Measurements from ENCODE around the gene RPL22. TPM values are rescaled to one million over a fixed set of nuclear protein-coding genes. Genes with fewer than 3 reads are reported as not detected.

The RPL22 gene
- total and polyA plus RNA-seq, 2 of the 8 experiments (the other 6 are each of a cell fraction or from before 2014, with no cell fraction given) = 133 to 521 TPM

DNA sequence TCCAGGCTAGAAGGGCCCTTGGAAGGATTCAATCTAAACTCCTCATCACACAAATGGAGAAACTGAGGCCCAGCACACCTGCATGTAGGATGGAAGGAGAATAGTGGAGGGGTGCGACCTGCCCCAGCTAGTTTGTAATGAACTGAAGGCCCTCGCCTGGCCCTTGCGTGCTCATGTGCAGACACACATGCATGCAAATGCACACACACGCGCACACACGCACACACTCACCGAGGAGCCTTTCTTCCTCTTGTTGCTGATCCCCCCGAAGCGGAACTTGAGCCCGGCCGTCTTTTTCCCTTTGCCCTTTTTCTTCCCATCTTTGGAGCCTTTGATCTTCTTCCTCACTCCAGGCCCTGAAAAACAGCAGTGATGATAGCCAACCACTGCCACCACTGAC is 47.2 kb downstream of the RPL22 start:
- no peak overlapping the region for H3K23ac ChIP-seq (ENCODE audit: insufficient read length)
- H2BK120ac ChIP-seq (replicated peaks; ENCODE audit: low read depth, low read length) = no peak overlapping the region
- no peak overlapping the region for H2BK5ac ChIP-seq (ENCODE audit: low read depth, low read length)
- H2BK12ac ChIP-seq (ENCODE audit: low read depth, low read length) = no peak overlapping the region
- H3K4me3 ChIP-seq (ENCODE audit: extremely low read depth in 1 of 4, insufficient read depth in 2 of 4, low read depth in 3 of 4, low read length in 4 of 4) = no peak overlapping the region
- H3K27me3 ChIP-seq (replicated peaks in 1 of 4; ENCODE audit: control insufficient read depth in 3 of 4, extremely low read depth in 1 of 4, insufficient read depth in 3 of 4, low read length in 3 of 4) = peaks cover 4 to 23% (median 21%) of the 10 kb centered on the region in 4 experiments
- peaks cover 0 to 13% of the 10 kb centered on the region in 2 experiments for H4K20me1 ChIP-seq (replicated peaks in 1 of 2; ENCODE audit: control insufficient read depth in 1 of 2, insufficient read depth in 2 of 2, low read length in 2 of 2)
- no peak overlapping the region for H4K8ac ChIP-seq (ENCODE audit: extremely low read depth, insufficient read depth, low read length)
- H3K14ac ChIP-seq (ENCODE audit: insufficient read length) = no peak overlapping the region
- no peaks in the 10 kb centered on the region for H3K79me1 ChIP-seq (ENCODE audit: low read depth, low read length)
- H3K27ac ChIP-seq (ENCODE audit: low read depth, low read length) = no peak overlapping the region
- peaks cover 0 to 9% (median 4%) of the 10 kb centered on the region in 4 experiments; a peak in 4 of 7 replicates for H3K4me1 ChIP-seq (replicated peaks in 1 of 4; ENCODE audit: control insufficient read depth in 3 of 4, insufficient read depth in 4 of 4, low read length in 3 of 4)
- ChIA-PET CTCF (ENCODE audit: partially characterized antibody) (interaction anchor here (0.8 to 3.0 kb wide), 14 partner anchors 9 to 140 kb away, joined by 3 to 12 read pairs (median 4); partner anchors contain the start of gene KCNAB2), POLR2A (ENCODE audit: partially characterized antibody) (interaction anchor here (0.8 kb wide), 1 partner anchor 47 kb away, joined by 3 read pairs; no protein-coding TSS in a partner anchor)
- H3K23me2 ChIP-seq (ENCODE audit: low read depth, low read length) = peaks cover 11% of the 10 kb centered on the region
- H2BK20ac ChIP-seq (ENCODE audit: low read length) = no peak overlapping the region
- DNase-seq (ENCODE audit: low read depth in 1 of 2, low spot score in 2 of 2) = no peak
- 95% methylated on average over 11 of the region's 11 CpGs; no CpG with 5 or more reads in 1 of the 2 experiments for WGBS, 2 experiments (ENCODE audit: extremely low coverage in 1 of 2, insufficient coverage in 1 of 2, insufficient read length in 1 of 2, insufficient replicate concordance in 2 of 2, low coverage in 1 of 2, low lambda C conversion rate in 2 of 2, missing lambda C conversion rate in 1 of 2)
- no peaks in the 10 kb centered on the region for H3K36me3 ChIP-seq (ENCODE audit: control insufficient read depth in 2 of 4, insufficient read depth in 4 of 4, low read length in 3 of 4)
- H3K4ac ChIP-seq (replicated peaks; ENCODE audit: insufficient read length, low read depth, low read length) = no peak overlapping the region
- H2AFZ ChIP-seq (ENCODE audit: low read length) = no peak overlapping the region
- H3K9ac ChIP-seq (replicated peaks in 1 of 4; ENCODE audit: extremely low read depth in 1 of 4, low read depth in 3 of 4, low read length in 3 of 4) = no peak overlapping the region
- no peak overlapping the region for H4K5ac ChIP-seq (ENCODE audit: insufficient read length, low read depth, low read length)
- H3K56ac ChIP-seq (replicated peaks; ENCODE audit: insufficient read length, low read depth, low read length) = no peak overlapping the region
- H3K9me3 ChIP-seq (ENCODE audit: insufficient read depth in 2 of 2, low read depth in 1 of 2, low read length in 1 of 2) = no peaks in the 10 kb centered on the region
- no peak overlapping the region for H3K18ac ChIP-seq (ENCODE audit: extremely low read depth, low read length)
- no peak overlapping the region for H2AK5ac ChIP-seq (ENCODE audit: low read depth, low read length)
- H3K79me2 ChIP-seq (ENCODE audit: control insufficient read depth in 1 of 2, insufficient read depth in 2 of 2, low read length in 2 of 2) = no peaks in the 10 kb centered on the region
- H4K91ac ChIP-seq (replicated peaks; ENCODE audit: insufficient read length, low read length) = no peak overlapping the region
- no peak overlapping the region for H3K4me2 ChIP-seq (ENCODE audit: insufficient read depth in 1 of 2, low read depth in 2 of 2, low read length in 2 of 2)
- no peak overlapping the region for H2BK15ac ChIP-seq (ENCODE audit: low read length)
- FAIRE-seq = no peak
- TF ChIP-seq SP1 (IDR thresholded peaks at IDR 0.05; ENCODE audit: low read depth, low read length) (no peak), NANOG (IDR thresholded peaks at IDR 0.05; ENCODE audit: insufficient read depth, low read depth, low read length, poor library complexity, severe bottlenecking) (no peak), SRF (IDR thresholded peaks at IDR 0.05; ENCODE audit: low read depth, low read length) (no peak), CTBP2 (IDR thresholded peaks at IDR 0.05; ENCODE audit: borderline replicate concordance, insufficient read depth, insufficient read length, low read length) (no peak), JUND (IDR thresholded peaks at IDR 0.05; ENCODE audit: low read length) (no peak), YY1 (IDR thresholded peaks at IDR 0.05; ENCODE audit: low read depth, low read length) (no peak), BCL11A (IDR thresholded peaks at IDR 0.05; ENCODE audit: low read depth in 2 of 2, low read length in 2 of 2) (no peak), KDM1A (IDR thresholded peaks at IDR 0.05; ENCODE audit: borderline replicate concordance, low read length) (no peak), GTF2F1 (IDR thresholded peaks at IDR 0.05; ENCODE audit: borderline replicate concordance, low read depth, low read length) (no peak), HDAC2 (IDR thresholded peaks at IDR 0.05; ENCODE audit: borderline replicate concordance in 1 of 2, low read depth in 2 of 2, low read length in 2 of 2) (no peak)
- TF ChIP-seq, protein P1, sequence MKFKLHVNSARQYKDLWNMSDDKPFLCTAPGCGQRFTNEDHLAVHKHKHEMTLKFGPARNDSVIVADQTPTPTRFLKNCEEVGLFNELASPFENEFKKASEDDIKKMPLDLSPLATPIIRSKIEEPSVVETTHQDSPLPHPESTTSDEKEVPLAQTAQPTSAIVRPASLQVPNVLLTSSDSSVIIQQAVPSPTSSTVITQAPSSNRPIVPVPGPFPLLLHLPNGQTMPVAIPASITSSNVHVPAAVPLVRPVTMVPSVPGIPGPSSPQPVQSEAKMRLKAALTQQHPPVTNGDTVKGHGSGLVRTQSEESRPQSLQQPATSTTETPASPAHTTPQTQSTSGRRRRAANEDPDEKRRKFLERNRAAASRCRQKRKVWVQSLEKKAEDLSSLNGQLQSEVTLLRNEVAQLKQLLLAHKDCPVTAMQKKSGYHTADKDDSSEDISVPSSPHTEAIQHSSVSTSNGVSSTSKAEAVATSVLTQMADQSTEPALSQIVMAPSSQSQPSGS (IDR thresholded peaks at IDR 0.05; ENCODE audit: low read length) = no peak
